Measurements from ENCODE around the gene TMEM181.

DNA sequence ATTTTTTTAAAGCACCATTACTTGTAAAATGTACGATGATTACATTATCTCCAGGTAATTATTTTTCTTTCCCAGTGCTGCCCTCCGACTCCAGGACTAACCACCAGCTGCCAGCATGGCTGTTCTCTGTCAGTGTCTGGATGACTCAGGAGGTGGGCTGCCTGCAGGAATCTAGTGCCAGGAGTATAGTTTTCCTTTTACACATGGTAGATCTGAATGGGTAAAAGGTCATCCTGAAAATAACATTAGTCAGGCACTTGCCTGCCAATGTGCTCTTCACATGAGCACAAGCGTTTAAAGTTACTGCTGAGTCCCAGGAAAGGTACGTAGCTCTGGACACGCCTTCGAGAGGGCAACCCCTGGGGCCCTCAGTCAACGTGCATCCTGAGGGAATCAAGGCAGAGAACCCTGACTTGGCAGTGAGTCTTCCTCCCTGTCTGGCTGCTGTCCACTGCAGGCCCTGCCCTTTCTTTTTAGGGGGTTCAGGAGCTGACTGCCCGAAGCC, 82.3 kb downstream of the TMEM181 start:
- no peak for TF ChIP-seq POLR2A (IDR thresholded peaks at IDR 0.05)
- TF ChIP-seq, protein P1, sequence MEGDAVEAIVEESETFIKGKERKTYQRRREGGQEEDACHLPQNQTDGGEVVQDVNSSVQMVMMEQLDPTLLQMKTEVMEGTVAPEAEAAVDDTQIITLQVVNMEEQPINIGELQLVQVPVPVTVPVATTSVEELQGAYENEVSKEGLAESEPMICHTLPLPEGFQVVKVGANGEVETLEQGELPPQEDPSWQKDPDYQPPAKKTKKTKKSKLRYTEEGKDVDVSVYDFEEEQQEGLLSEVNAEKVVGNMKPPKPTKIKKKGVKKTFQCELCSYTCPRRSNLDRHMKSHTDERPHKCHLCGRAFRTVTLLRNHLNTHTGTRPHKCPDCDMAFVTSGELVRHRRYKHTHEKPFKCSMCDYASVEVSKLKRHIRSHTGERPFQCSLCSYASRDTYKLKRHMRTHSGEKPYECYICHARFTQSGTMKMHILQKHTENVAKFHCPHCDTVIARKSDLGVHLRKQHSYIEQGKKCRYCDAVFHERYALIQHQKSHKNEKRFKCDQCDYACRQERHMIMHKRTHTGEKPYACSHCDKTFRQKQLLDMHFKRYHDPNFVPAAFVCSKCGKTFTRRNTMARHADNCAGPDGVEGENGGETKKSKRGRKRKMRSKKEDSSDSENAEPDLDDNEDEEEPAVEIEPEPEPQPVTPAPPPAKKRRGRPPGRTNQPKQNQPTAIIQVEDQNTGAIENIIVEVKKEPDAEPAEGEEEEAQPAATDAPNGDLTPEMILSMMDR (IDR thresholded peaks at IDR 0.05) = no peak
- peak in 1 of 2 donors; percentile 33 for TF ChIP-seq POLR2AphosphoS5 (IDR thresholded peaks at IDR 0.05; ENCODE audit: insufficient read depth in 1 of 2, low read depth in 1 of 2)

Data from vagina (tissue), 2 donors.